ENCODE measurements around the gene CHGA.

The CHGA gene

GRCh38 chr14:92984082-92984788, 61.3 kb downstream of the CHGA start:
- DNase-seq (ENCODE audit: low read depth), result no peak

Measured in non-pigmented ciliary epithelial cell (primary cell).